B cell (primary cell): ENCODE results near the gene MTHFD2L. TPM values are rescaled to one million over a fixed set of nuclear protein-coding genes. Genes with fewer than 3 reads are reported as not detected.

Source experiments
- ATAC-seq: fragments of 200-7000 bp; cut with Tn5 transposase; one replicate; pipeline ENCODE4 v1.10.0; 2021; ENCODE audit warnings: low read depth, mild to moderate bottlenecking, moderate number of reproducible peaks, moderate library complexity
- CTCF ChIA-PET: fragments of 350-600 bp; sonication (Branson Sonifier 250); formaldehyde crosslinking; loops from one replicate; lab custom pipeline; 2021; ENCODE audit warnings: antibody characterized with exemption, inconsistent platforms; lab: Charles Lee
- POLR2A ChIA-PET: fragments of 350-600 bp; sonication (Branson Sonifier 250); formaldehyde crosslinking; loops from one replicate; lab custom pipeline; 2021; ENCODE audit warnings: antibody characterized with exemption; lab: Charles Lee
- DNase-seq: peaks from one replicate; pipeline ENCODE4 v3.0.0; 2013
- H2AFZ ChIP-seq: 2 replicates; pipeline ENCODE4 v1.6.1; 2012; ENCODE audit warnings: mild to moderate bottlenecking, low read depth, low read length; ENCODE audit not compliant: insufficient read depth, poor library complexity, severe bottlenecking
- H3K27ac ChIP-seq, 2 donors: 1 replicate in 1 of 2; 2 replicates in 1 of 2; pipeline ENCODE4 v1.5.1; 2012 to 2013; ENCODE audit warnings: low read length in 2 of 2, mild to moderate bottlenecking in 2 of 2, moderate library complexity in 1 of 2
- H3K27me3 ChIP-seq, 4 experiments: fragments of 200-600 bp in 1 of 4; sonication (generic) in 1 of 4; replicated peaks in 1 of 4; 1 replicate in 2 of 4; 2 replicates in 2 of 4; pipeline versions ENCODE4 v1.6.1 to v1.7.0; 2013 to 2016; ENCODE audit warnings: low read length in 3 of 4, mild to moderate bottlenecking in 2 of 4, mixed read lengths in 1 of 4, moderate library complexity in 1 of 4; ENCODE audit not compliant: insufficient read depth in 4 of 4, control insufficient read depth in 3 of 4; ENCODE audit errors: control extremely low read depth in 1 of 4
- H3K36me3 ChIP-seq, 2 experiments: replicated peaks in 1 of 2; 1 replicate in 1 of 2; 2 replicates in 1 of 2; pipeline versions ENCODE4 v1.6.1 to v1.7.1; 2013; ENCODE audit warnings: low read length in 1 of 2; ENCODE audit not compliant: insufficient read depth in 2 of 2, control insufficient read depth in 1 of 2; ENCODE audit errors: control extremely low read depth in 1 of 2, extremely low read depth in 1 of 2
- H3K4me1 ChIP-seq, 2 donors: fragments of 200-600 bp in 1 of 2; sonication (generic) in 1 of 2; 1 replicate in 1 of 2; 2 replicates in 1 of 2; pipeline versions ENCODE4 v1.5.1 to v1.6.1; 2013 to 2017; ENCODE audit warnings: low read length in 2 of 2; ENCODE audit not compliant: control insufficient read depth in 2 of 2, insufficient read depth in 2 of 2
- H3K4me2 ChIP-seq: replicated peaks from 2 replicates; pipeline ENCODE3; 2012; ENCODE audit warnings: mild to moderate bottlenecking, low read depth, low read length; ENCODE audit not compliant: poor library complexity, severe bottlenecking
- H3K4me3 ChIP-seq, 5 experiments: fragments of 200-600 bp in 1 of 5; sonication (generic) in 1 of 5; 1 replicate in 3 of 5; 2 replicates in 2 of 5; pipeline versions ENCODE4 v1.5.1 to v1.7.0; 2011 to 2016; ENCODE audit warnings: low read length in 4 of 5, mild to moderate bottlenecking in 4 of 5, low read depth in 2 of 5, control low read depth in 1 of 5, moderate library complexity in 1 of 5; ENCODE audit not compliant: insufficient read depth in 1 of 5; ENCODE audit errors: control extremely low read depth in 1 of 5, extremely low read depth in 1 of 5
- H3K79me2 ChIP-seq: fragments of 200-600 bp; sonication (generic); one replicate; pipeline ENCODE4 v1.6.0; 2016; ENCODE audit warnings: low read length; ENCODE audit not compliant: control insufficient read depth, insufficient read depth
- H3K9ac ChIP-seq: fragments of 200-600 bp; sonication (generic); 2 replicates; pipeline ENCODE4 v1.6.1; 2017; ENCODE audit warnings: mild to moderate bottlenecking, low read length, moderate library complexity
- H3K9me3 ChIP-seq, 3 donors: one replicate each; pipeline versions ENCODE4 v1.6.1 to v1.7.1; 2013; ENCODE audit warnings: low read length in 2 of 3; ENCODE audit not compliant: control insufficient read depth in 2 of 3, insufficient read depth in 1 of 3; ENCODE audit errors: control extremely low read depth in 1 of 3
- H4K20me1 ChIP-seq: 2 replicates; pipeline ENCODE4 v1.6.0; 2012; ENCODE audit warnings: mild to moderate bottlenecking, low read length; ENCODE audit not compliant: insufficient read depth, control insufficient read depth, poor library complexity, severe bottlenecking
- H3K27ac Mint-ChIP-seq: one replicate; pipeline ENCODE4 v1.8.0; 2021; ENCODE audit warnings: mixed read lengths
- H3K27me3 Mint-ChIP-seq: one replicate; pipeline ENCODE4 v1.8.0; 2021; ENCODE audit warnings: mixed read lengths
- H3K4me1 Mint-ChIP-seq: one replicate; pipeline ENCODE4 v1.8.0; 2021; ENCODE audit warnings: mixed read lengths
- H3K4me3 Mint-ChIP-seq: one replicate; pipeline ENCODE4 v1.8.0; 2021; ENCODE audit warnings: mixed read lengths
- H3K9me3 Mint-ChIP-seq: one replicate; pipeline ENCODE4 v1.8.0; 2022; ENCODE audit warnings: mixed read lengths; ENCODE audit not compliant: insufficient read depth
- EZH2 ChIP-seq: IDR thresholded peaks from 2 replicates; pipeline ENCODE4 v1.6.1; 2012; ENCODE audit warnings: borderline replicate concordance, low read depth, mild to moderate bottlenecking, moderate library complexity, low read length; ENCODE audit not compliant: insufficient read depth, poor library complexity, severe bottlenecking
- WGBS: methylation state at CpG from one replicate; pipeline ENCODE4 v1.1.5; 2013; ENCODE audit warnings: missing lambda C conversion rate; ENCODE audit not compliant: insufficient coverage; 5-methylcytosine and 5-hydroxymethylcytosine counted together
- intact Hi-C: fragments of 100-400 bp; cut with micrococcal nuclease; formaldehyde crosslinking; loops from one replicate; pipeline ENCODE4 v1.10.0; 2022
- polyA plus RNA-seq: library from polyadenylated mRNA; depleted of rRNA; stranded (reverse); fragments of >200 nt; gene quantifications from 2 replicates; pipeline ENCODE4 v1.2.3, GENCODE V29; 2012
- total RNA-seq, 2 donors: library from RNA; stranded (reverse); fragments of 120-200 nt in 1 of 2; gene quantifications; 1 replicate in 1 of 2; 2 replicates in 1 of 2; pipeline versions ENCODE4 v1.2.3 to v1.2.4, GENCODE V29; 2013 to 2022
- TF ChIP-seq, protein P1 (sequence below): fragments of 200-600 bp; IDR thresholded peaks from one replicate; pipeline ENCODE4 v1.8.0; 2022; ENCODE audit warnings: antibody characterized with exemption, mild to moderate bottlenecking

MTHFD2L gene
- total and polyA plus RNA-seq, 2 donors (not counting 1 experiment from before 2014, with no cell fraction given): 5.5 to 12.6 TPM

GRCh38 chr4:74114234-74114633 lies 43.7 kb upstream of the MTHFD2L start:
- Mint-ChIP-seq H3K4me3 (no peak overlapping the region), H3K27ac (no peak overlapping the region), H3K9me3 (no peaks in the 10 kb centered on the region), H3K4me1 (no peaks in the 10 kb centered on the region), H3K27me3 (no peaks in the 10 kb centered on the region)
- Histone ChIP-seq H2AFZ (no peak overlapping the region), H3K9ac (no peak overlapping the region), H3K27ac (no peak overlapping the region), H3K4me1 (no peaks in the 10 kb centered on the region), H3K4me2 (no peak overlapping the region), H3K27me3 (no peaks in the 10 kb centered on the region), H3K9me3 (no peaks in the 10 kb centered on the region), H3K79me2 (no peaks in the 10 kb centered on the region), H3K4me3 (no peak overlapping the region), H4K20me1 (no peaks in the 10 kb centered on the region), H3K36me3 (no peaks in the 10 kb centered on the region)
- WGBS: no CpG with 5 or more reads among the region's 1 CpG
- CTCF ChIA-PET: no interaction called here
- no peak for TF ChIP-seq EZH2
- TF ChIP-seq, protein P1, sequence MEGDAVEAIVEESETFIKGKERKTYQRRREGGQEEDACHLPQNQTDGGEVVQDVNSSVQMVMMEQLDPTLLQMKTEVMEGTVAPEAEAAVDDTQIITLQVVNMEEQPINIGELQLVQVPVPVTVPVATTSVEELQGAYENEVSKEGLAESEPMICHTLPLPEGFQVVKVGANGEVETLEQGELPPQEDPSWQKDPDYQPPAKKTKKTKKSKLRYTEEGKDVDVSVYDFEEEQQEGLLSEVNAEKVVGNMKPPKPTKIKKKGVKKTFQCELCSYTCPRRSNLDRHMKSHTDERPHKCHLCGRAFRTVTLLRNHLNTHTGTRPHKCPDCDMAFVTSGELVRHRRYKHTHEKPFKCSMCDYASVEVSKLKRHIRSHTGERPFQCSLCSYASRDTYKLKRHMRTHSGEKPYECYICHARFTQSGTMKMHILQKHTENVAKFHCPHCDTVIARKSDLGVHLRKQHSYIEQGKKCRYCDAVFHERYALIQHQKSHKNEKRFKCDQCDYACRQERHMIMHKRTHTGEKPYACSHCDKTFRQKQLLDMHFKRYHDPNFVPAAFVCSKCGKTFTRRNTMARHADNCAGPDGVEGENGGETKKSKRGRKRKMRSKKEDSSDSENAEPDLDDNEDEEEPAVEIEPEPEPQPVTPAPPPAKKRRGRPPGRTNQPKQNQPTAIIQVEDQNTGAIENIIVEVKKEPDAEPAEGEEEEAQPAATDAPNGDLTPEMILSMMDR: no peak
- POLR2A ChIA-PET: no interaction called here
- no peak for ATAC-seq
- intact Hi-C loops: no loop called here
- no peak for DNase-seq

GRCh38 chr4:74117024-74117534 lies 40.8 kb upstream of the MTHFD2L start:
- H2AFZ ChIP-seq: no peak overlapping the region
- H3K9me3 ChIP-seq: peaks cover 0 to under 1% (median 0%) of the 10 kb centered on the region in 3 donors
- WGBS: 81% methylated on average over 2 of the region's 3 CpGs
- no peaks in the 10 kb centered on the region for H3K36me3 ChIP-seq
- no peaks in the 10 kb centered on the region for H4K20me1 ChIP-seq
- POLR2A ChIA-PET: no interaction called here
- no peak overlapping the region for H3K27ac ChIP-seq
- TF ChIP-seq, protein P1: no peak
- TF ChIP-seq EZH2: no peak
- no peaks in the 10 kb centered on the region for H3K79me2 ChIP-seq
- intact Hi-C loops: no loop called here
- no peak overlapping the region for H3K4me3 Mint-ChIP-seq
- no peaks in the 10 kb centered on the region for H3K4me1 ChIP-seq
- DNase-seq: no peak
- no peaks in the 10 kb centered on the region for H3K27me3 ChIP-seq
- CTCF ChIA-PET: no interaction called here
- no peak overlapping the region for H3K9ac ChIP-seq
- peaks cover 3% of the 10 kb centered on the region for H3K27me3 Mint-ChIP-seq
- H3K27ac Mint-ChIP-seq: no peak overlapping the region
- ATAC-seq: no peak
- H3K9me3 Mint-ChIP-seq: peaks cover 4% of the 10 kb centered on the region
- no peak overlapping the region for H3K4me2 ChIP-seq
- no peak overlapping the region for H3K4me3 ChIP-seq
- H3K4me1 Mint-ChIP-seq: no peaks in the 10 kb centered on the region
